22Rv1 (cell line): ENCODE measurements around the gene AZGP1.

Source experiments
- ZFX ChIP-seq: fragments of 450-650 bp; IDR thresholded peaks from 2 replicates; pipeline ENCODE4 v1.6.1; 2017; ENCODE audit warnings: antibody characterized with exemption, borderline replicate concordance
- TF ChIP-seq, protein P1 (sequence below): fragments of 450-650 bp; IDR thresholded peaks from 2 replicates; pipeline ENCODE4 v1.5.1; 2017; ENCODE audit warnings: mild to moderate bottlenecking

DNA sequence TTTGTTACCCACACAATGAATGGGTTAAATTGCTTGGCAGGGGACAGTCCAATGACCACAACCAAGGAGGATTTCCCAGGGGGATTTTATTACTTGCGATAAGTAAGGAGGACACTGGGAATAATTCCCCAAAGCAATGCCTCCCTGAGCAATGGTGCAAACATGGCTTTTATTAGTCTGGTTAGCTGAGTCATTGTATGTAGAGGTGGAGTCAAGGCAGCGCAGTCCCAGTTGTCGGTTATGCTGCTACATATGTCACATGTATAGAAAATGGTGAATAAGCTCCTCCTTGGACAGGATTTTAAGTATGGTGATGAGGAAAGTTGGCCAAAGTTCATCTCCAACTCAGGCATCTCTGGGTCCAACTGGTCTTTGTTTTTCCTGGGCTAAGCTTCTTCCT is 52.6 kb downstream of the AZGP1 start:
- TF ChIP-seq ZFX: no peak
- TF ChIP-seq, protein P1, sequence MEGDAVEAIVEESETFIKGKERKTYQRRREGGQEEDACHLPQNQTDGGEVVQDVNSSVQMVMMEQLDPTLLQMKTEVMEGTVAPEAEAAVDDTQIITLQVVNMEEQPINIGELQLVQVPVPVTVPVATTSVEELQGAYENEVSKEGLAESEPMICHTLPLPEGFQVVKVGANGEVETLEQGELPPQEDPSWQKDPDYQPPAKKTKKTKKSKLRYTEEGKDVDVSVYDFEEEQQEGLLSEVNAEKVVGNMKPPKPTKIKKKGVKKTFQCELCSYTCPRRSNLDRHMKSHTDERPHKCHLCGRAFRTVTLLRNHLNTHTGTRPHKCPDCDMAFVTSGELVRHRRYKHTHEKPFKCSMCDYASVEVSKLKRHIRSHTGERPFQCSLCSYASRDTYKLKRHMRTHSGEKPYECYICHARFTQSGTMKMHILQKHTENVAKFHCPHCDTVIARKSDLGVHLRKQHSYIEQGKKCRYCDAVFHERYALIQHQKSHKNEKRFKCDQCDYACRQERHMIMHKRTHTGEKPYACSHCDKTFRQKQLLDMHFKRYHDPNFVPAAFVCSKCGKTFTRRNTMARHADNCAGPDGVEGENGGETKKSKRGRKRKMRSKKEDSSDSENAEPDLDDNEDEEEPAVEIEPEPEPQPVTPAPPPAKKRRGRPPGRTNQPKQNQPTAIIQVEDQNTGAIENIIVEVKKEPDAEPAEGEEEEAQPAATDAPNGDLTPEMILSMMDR: no peak
